ENCODE data around the gene MAD1L1.
A peak's percentile ranks its signal among the peaks of the same experiment; 100 is the strongest.
"Not testable (repeated sequence)": the region's sequence is repeated elsewhere in the genome, so short reads cannot be mapped to it uniquely, and the experiment has no call there.

The MAD1L1 gene

DNA sequence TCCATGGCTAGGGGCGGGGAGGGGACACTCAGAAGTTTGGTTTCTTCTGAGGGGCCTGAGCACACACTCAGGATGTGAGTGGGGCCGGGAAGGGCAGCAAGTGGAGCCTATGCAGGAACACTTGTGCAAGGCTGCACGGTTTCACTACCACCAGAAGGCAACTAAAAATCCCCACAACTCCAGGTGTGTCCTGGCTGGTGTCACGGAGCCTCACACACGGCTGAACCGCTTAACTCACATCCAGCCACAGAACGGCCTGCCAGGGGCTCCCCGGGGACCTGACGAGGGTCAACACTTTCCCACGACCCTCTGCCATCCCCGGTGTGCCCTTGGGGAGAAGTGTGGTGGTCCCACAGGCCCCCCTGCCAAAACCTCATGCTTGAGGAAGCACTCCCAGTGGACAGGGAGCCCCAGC is 388.8 kb downstream of the MAD1L1 start:
- no peak overlapping the region for H3K4me3 ChIP-seq (ENCODE audit: low read depth, low read length)
- TF ChIP-seq, protein P1, sequence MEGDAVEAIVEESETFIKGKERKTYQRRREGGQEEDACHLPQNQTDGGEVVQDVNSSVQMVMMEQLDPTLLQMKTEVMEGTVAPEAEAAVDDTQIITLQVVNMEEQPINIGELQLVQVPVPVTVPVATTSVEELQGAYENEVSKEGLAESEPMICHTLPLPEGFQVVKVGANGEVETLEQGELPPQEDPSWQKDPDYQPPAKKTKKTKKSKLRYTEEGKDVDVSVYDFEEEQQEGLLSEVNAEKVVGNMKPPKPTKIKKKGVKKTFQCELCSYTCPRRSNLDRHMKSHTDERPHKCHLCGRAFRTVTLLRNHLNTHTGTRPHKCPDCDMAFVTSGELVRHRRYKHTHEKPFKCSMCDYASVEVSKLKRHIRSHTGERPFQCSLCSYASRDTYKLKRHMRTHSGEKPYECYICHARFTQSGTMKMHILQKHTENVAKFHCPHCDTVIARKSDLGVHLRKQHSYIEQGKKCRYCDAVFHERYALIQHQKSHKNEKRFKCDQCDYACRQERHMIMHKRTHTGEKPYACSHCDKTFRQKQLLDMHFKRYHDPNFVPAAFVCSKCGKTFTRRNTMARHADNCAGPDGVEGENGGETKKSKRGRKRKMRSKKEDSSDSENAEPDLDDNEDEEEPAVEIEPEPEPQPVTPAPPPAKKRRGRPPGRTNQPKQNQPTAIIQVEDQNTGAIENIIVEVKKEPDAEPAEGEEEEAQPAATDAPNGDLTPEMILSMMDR (IDR thresholded peaks at IDR 0.05; ENCODE audit: low read depth, low read length), result no peak
- no peak for DNase-seq (ENCODE audit: low read depth, low spot score)
- in situ Hi-C loops (cut with HindIII; ENCODE audit: low sequenced_read_pairs), result no loop called here

DNA sequence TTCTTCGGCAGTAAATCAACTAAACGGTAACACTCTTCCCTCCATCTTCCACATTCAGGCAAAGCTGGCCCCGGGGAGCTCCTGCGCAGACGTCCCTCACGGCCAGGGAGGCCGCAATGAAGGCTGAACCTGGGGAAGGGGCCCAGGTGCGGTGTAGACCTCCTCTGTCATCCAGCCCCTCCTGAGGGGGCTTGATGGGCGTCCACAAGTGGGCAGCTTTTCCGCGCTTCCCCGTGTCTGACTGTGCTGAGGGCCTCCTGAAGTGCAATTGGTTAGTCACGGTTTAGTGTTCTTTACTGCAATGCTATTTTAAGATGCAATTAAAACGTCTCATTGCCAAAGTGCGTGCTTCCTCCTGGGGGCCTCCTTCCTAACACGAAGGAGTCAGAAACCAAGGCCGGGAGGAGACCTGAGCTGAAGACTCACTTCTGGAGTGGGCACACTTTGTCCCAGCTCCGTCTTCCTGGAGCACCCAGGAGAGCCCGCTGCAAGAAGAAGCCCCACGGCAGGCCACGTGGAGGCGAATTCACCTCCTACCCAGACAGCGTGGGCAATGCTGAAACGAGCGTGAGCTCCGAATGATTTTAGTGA is 389.4 kb downstream of the MAD1L1 start:
- TF ChIP-seq, protein P1 (IDR thresholded peaks at IDR 0.05; ENCODE audit: low read depth, low read length), result no peak
- in situ Hi-C loops (cut with HindIII; ENCODE audit: low sequenced_read_pairs), result no loop called here
- peak; percentile 71 for DNase-seq (ENCODE audit: low read depth, low spot score)
- no peak overlapping the region for H3K4me3 ChIP-seq (ENCODE audit: low read depth, low read length)

DNA sequence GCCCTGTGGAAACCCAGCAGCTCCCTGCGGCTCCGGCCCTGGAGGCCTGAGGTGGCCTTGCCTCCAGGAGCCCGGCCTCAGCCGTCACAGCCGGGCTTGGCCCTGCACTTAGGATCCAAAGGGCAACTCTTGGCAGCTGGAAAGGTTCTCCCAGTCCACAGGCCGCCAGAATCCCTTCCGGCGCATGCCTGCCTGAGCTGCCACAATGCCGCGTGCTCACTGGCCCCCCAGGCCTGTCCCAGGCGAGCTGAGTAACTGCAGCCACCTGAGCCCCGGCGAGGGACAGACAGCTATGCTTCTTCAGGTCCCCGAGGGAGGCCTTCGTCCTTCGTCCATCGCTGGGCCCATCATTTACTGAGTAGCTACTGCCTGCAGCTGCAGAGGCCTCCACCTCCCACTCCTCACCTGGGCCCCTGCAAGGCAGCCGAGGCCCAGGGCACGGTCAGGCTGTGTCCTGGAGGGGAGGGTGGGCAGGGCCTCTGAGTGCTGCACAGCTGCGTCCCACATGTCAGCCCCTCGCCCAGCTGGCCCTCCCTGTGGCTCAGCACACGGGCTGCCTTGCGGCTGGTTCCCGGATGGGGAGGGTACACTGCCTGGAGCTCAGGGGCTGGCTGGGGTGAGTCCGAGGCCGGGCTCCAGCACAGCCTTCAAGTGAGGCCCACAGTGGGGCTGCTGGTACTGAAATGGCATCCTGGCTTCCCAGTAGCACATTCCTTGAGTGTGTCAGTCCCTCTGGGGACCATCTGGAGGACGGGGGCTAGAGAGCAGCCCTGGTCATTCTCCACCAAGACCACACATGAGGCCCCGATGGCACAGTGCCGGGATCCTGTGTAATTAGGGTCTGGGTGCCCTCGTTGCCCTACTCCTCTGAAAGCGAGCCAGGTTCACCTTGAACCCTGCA is 390.2 kb downstream of the MAD1L1 start:
- no peak for DNase-seq (ENCODE audit: low read depth, low spot score)
- no peak overlapping the region for H3K4me3 ChIP-seq (ENCODE audit: low read depth, low read length)
- in situ Hi-C loops (cut with HindIII; ENCODE audit: low sequenced_read_pairs), result no loop called here
- TF ChIP-seq, protein P1 (IDR thresholded peaks at IDR 0.05; ENCODE audit: low read depth, low read length), result no peak

DNA sequence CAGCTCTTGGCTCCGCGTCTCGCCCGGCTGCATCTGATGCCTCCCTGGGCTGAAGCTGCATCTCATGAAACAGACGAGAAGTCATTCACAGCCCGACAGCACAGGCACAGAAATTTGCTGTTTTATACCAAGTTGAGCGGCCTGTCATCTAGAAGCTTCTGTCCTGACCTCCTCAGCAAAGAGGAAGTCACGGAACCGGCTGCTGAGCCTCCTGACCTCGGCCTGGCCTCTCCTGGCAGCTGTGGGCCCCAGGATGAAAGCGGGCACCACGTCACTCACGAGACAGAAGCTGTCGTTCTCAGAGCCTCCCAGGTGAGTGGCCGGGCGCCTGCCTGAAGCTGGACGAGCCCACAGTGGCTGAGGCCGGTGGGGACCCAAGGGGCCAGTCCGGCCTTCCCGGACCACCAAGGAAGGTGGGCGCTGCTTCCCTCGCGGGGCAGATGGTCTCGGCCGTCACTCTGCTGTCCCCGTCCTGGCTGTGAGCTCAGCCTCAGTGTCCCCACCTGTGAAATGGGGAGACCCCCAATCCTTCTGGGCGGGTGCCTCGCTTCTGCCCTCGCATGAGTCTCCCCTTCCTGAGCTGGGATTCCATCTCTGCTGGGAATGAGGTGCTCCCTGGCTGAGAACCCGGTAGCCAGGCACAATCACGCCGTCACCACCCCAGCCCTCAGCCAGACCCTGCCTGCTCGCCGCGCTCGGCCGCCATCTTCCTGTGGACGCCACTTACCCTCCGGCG is 391.3 kb downstream of the MAD1L1 start:
- in situ Hi-C loops (cut with HindIII; ENCODE audit: low sequenced_read_pairs); DNase-seq (ENCODE audit: low read depth, low spot score); H3K4me3 ChIP-seq (ENCODE audit: low read depth, low read length): not testable (repeated sequence)

DNA sequence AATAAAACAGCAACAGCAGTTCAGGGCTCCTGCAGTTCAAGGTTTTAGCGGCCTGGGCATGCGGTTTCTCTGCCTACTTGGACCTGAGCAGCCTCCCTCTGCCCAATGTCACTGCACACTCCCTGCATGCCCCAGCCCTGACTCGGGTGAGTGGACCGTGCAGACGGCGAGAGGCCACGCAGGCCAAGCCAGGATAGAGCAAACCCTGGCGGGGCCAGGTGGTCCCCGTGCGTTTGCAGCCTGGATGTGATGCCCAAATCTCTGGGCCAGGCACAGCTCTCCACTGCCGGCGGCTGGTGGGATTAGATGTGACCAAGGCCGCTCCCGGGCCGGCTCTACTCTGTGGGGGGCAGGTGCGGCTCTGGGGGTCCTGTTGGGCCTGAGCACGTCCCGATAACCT is 392.0 kb downstream of the MAD1L1 start:
- DNase-seq (ENCODE audit: low read depth, low spot score); H3K4me3 ChIP-seq (ENCODE audit: low read depth, low read length); in situ Hi-C loops (cut with HindIII; ENCODE audit: low sequenced_read_pairs): not testable (repeated sequence)

DNA sequence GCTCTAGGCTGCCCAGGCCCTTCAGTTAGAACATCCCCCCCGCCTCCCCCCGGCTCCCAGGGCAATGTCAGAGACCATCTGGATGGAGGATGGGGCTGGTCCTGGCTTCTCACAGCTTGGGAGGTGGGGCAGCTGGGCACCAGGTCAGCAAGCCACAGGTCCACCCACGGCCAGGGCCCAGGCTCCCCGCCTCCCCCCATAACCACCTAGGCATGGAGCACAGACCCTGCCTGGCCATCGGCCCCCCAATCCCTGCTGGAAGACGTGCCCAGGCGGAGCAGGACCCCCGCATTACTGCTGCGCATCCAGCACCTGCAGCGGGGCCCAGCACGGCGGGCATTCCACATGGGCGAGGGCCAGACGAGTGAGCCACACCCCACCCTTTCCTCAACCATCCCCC is 393.0 kb downstream of the MAD1L1 start:
- H3K4me3 ChIP-seq (ENCODE audit: low read depth, low read length), result no peak overlapping the region
- TF ChIP-seq, protein P1 (IDR thresholded peaks at IDR 0.05; ENCODE audit: low read depth, low read length), result no peak
- DNase-seq (ENCODE audit: low read depth, low spot score), result no peak
- in situ Hi-C loops (cut with HindIII; ENCODE audit: low sequenced_read_pairs), result no loop called here

DNA sequence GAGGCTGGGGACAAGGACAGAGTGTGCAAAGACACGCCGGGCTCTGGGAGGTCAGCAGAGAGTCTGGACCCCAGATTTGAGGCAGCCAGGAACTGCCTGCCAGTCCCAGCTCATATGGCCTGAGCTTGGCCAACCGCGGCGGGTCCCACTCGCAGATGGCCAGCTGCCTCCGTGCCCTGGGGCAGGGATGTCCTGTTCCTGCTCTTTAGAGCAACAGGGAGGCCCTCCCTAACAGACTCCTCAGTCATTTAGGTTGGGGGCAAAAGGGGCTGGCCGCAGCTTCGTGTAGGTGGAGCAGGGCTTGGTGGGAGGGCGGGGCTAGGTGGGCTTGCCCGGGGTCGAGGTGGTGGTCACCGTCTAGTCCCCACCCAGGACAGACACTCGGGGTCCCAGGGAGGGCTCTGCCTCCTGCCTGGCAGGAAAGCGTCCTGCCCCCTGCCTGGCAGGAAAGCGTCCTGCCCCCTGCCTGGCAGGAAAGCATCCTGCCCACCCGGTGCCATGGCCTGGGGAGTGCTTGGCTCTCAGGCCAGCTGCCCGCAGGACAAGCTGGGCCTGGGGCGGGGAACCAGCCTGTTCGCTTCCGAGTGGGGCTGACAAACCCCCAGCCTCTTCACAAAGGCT is 393.7 kb downstream of the MAD1L1 start:
- H3K4me3 ChIP-seq (ENCODE audit: low read depth, low read length); DNase-seq (ENCODE audit: low read depth, low spot score); in situ Hi-C loops (cut with HindIII; ENCODE audit: low sequenced_read_pairs): not testable (repeated sequence)

DNA sequence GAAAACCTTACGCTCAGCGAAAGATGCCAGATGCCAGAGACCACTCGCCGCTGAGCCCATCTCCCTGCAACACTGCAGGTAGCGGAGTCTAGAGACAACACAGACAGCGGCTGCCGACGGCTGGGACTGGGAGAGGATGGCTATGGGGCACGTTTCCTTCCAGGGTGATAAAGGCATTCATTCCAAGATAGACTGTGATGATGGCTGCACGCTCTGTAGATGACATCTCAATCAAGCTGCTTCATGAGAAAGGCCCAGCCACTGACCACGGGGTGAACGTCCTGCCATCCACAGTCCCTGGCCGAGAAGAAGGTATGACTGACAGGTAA is 394.2 kb downstream of the MAD1L1 start:
- DNase-seq (ENCODE audit: low read depth, low spot score); H3K4me3 ChIP-seq (ENCODE audit: low read depth, low read length); in situ Hi-C loops (cut with HindIII; ENCODE audit: low sequenced_read_pairs): not testable (repeated sequence)

DNA sequence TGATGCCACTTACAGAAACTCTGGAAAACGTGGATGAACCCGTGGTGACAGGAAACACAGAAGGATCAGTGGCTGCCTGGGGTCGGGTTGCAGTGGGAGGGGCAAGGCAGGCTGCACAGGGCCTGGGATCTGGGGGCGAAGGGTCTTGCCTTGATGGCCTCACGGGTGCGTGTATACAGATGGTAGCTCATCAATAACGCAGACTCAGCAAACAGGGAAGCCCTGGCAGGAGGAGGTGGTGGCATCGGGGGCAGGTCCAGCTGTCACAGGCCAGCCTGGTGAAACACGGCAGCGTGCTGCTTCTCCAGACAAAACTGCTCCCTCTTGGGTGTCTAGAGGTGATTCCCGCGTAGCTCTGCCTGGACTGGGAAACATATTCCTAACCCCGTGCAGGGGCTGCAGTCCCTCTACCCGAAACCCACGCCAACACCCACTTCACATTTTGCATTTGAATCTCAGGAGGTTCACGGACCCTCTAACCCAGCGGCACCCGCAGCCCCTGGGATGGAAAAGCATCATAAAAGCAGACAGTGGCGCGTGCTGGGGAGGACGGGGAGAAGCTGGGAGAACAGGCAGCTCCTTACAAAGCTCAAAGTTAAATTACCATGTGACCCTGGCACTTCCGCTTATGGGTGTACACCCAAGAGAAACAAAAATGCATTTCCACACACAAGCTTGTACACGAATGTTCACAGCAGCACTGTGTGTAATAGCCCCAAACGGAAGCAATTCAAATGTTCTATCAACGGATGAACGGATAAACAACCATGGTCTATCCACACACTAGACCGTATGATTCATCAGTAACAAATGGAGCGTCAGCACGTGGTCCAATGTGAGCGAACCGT is 394.8 kb downstream of the MAD1L1 start:
- in situ Hi-C loops (cut with HindIII; ENCODE audit: low sequenced_read_pairs); H3K4me3 ChIP-seq (ENCODE audit: low read depth, low read length): not testable (repeated sequence)
- peak; percentile 25 for DNase-seq (ENCODE audit: low read depth, low spot score)

DNA sequence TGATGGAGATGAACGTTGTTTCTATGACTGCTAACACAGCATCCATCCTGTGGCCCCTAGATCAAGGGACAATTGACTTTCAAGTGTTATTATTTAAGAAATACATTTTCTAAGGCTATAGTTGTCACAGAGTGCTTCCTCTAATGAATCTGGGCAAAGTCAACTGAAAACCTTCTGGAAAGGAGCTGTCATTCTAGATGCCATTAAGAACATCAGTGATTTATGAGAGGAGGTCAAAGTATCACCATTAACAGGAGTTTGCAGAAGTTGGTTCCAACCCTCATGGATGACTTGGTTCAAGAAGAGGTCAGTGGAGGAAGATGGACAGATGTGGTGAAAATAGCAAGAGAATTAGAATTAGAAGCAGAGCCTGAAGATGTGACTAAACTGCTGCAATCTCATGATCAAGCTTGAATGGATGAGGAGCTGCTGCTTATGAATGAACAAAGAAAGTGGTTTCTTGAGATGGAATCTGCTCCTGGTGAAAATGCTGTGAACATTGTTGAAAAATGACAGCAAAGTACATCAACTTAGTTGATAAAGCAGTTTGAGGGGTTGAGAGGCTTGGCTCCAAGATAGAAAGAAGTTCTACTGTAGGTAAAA is 400.7 kb downstream of the MAD1L1 start:
- in situ Hi-C loops (cut with HindIII; ENCODE audit: low sequenced_read_pairs); H3K4me3 ChIP-seq (ENCODE audit: low read depth, low read length); DNase-seq (ENCODE audit: low read depth, low spot score): not testable (repeated sequence)

DNA sequence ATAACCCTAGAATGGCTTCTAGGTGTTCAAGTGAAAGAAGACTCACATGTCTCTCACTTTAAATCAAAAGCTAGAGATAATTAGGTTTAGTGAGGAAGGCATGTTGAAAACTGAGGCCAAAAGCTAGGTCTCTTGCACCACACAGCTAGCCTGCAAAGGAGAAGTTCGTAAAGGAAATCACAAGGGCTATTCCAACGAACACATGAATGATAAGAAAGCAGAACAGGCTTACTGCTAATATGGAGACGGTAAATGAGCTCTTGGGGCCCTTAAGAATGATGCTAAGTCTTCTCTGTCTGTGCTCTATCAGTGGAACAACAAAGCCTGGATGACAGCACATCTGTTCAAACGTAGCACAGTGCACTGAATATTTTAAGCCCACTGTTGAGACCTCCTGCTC is 401.3 kb downstream of the MAD1L1 start:
- DNase-seq (ENCODE audit: low read depth, low spot score); in situ Hi-C loops (cut with HindIII; ENCODE audit: low sequenced_read_pairs); H3K4me3 ChIP-seq (ENCODE audit: low read depth, low read length): not testable (repeated sequence)
